GM10248 (cell line): ENCODE data around the gene BEST2.

Source experiments
- CTCF ChIA-PET: fragments of 300-600 bp; sonication (Branson Sonifier 250); formaldehyde crosslinking; extraction: SDS; loops from one replicate; lab custom pipeline; 2021; ENCODE audit warnings: antibody characterized with exemption; lab: Yijun Ruan, JAX
- POLR2A ChIA-PET: fragments of 350-650 bp; sonication (Branson Sonifier 250); formaldehyde crosslinking; extraction: SDS; loops from one replicate; lab custom pipeline; 2020; ENCODE audit warnings: antibody characterized with exemption; lab: Yijun Ruan, JAX
- DNase-seq: peaks from one replicate; pipeline ENCODE4 v3.0.0; 2012; ENCODE audit errors: extremely low spot score
- TF ChIP-seq, protein P1 (sequence below): IDR thresholded peaks from 2 replicates; pipeline ENCODE4 v1.5.1; 2012; ENCODE audit warnings: mild to moderate bottlenecking, low read depth; ENCODE audit errors: extremely low read depth, missing control alignments, control extremely low read depth

Gene BEST2

DNA sequence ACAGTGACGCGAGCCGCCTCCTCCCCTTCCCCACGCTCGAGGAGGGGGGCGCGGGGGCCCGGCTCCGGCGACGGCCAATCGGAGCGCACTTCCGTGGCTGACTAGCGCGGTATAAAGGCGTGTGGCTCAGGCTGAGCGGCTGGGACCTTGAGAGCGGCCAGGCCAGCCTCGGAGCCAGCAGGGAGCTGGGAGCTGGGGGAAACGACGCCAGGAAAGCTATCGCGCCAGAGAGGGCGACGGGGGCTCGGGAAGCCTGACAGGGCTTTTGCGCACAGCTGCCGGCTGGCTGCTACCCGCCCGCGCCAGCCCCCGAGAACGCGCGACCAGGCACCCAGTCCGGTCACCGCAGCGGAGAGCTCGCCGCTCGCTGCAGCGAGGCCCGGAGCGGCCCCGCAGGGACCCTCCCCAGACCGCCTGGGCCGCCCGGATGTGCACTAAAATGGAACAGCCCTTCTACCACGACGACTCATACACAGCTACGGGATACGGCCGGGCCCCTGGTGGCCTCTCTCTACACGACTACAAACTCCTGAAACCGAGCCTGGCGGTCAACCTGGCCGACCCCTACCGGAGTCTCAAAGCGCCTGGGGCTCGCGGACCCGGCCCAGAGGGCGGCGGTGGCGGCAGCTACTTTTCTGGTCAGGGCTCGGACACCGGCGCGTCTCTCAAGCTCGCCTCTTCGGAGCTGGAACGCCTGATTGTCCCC lies 39.9 kb downstream of the BEST2 start, which contains the start of gene JUNB:
Gene JUNB (plus strand): TSS at position 142 of the 706 bp plus-strand sequence. CDS start 286 bp downstream, at position 428.
- CTCF ChIA-PET: interaction anchor here (1.2 to 17.0 kb wide), 7 partner anchors 11 to 58 kb away, joined by 3 to 550 read pairs (median 5); partner anchors contain the start of genes HOOK2, RNASEH2A and THSD8
- TF ChIP-seq, protein P1, sequence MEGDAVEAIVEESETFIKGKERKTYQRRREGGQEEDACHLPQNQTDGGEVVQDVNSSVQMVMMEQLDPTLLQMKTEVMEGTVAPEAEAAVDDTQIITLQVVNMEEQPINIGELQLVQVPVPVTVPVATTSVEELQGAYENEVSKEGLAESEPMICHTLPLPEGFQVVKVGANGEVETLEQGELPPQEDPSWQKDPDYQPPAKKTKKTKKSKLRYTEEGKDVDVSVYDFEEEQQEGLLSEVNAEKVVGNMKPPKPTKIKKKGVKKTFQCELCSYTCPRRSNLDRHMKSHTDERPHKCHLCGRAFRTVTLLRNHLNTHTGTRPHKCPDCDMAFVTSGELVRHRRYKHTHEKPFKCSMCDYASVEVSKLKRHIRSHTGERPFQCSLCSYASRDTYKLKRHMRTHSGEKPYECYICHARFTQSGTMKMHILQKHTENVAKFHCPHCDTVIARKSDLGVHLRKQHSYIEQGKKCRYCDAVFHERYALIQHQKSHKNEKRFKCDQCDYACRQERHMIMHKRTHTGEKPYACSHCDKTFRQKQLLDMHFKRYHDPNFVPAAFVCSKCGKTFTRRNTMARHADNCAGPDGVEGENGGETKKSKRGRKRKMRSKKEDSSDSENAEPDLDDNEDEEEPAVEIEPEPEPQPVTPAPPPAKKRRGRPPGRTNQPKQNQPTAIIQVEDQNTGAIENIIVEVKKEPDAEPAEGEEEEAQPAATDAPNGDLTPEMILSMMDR: peak; percentile 11
- DNase-seq: peak; percentile 90
- POLR2A ChIA-PET: interaction anchor here (0.5 to 3.6 kb wide), 32 partner anchors 9 to 867 kb away, joined by 3 to 110 read pairs (median 4); partner anchors contain the start of genes CALR, GCDH, GET3 and MAN2B1

DNA sequence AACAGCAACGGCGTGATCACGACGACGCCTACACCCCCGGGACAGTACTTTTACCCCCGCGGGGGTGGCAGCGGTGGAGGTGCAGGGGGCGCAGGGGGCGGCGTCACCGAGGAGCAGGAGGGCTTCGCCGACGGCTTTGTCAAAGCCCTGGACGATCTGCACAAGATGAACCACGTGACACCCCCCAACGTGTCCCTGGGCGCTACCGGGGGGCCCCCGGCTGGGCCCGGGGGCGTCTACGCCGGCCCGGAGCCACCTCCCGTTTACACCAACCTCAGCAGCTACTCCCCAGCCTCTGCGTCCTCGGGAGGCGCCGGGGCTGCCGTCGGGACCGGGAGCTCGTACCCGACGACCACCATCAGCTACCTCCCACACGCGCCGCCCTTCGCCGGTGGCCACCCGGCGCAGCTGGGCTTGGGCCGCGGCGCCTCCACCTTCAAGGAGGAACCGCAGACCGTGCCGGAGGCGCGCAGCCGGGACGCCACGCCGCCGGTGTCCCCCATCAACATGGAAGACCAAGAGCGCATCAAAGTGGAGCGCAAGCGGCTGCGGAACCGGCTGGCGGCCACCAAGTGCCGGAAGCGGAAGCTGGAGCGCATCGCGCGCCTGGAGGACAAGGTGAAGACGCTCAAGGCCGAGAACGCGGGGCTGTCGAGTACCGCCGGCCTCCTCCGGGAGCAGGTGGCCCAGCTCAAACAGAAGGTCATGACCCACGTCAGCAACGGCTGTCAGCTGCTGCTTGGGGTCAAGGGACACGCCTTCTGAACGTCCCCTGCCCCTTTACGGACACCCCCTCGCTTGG lies 40.7 kb downstream of the BEST2 start:
- POLR2A ChIA-PET: interaction anchor here (0.7 to 3.6 kb wide), 26 partner anchors 9 to 146 kb away, joined by 3 to 110 read pairs (median 4); partner anchors contain the start of genes CALR, GCDH, GET3 and MAN2B1

GRCh38 chr19:12792853-12793289 lies 41.3 kb downstream of the BEST2 start:
- ChIA-PET CTCF (interaction anchor here (1.0 to 17.0 kb wide), 6 partner anchors 9 to 79 kb away, joined by 3 to 550 read pairs (median 4); partner anchors contain the start of genes HOOK2 and THSD8), POLR2A (interaction anchor here (1.0 to 3.6 kb wide), 13 partner anchors 9 to 145 kb away, joined by 3 to 110 read pairs (median 9); partner anchors contain the start of genes CALR, GCDH, GET3 and PRDX2)
- TF ChIP-seq, protein P1: no peak
- DNase-seq: no peak

More for the DNA sequence above, 40.7 kb downstream of the BEST2 start:
- no peak for DNase-seq
- CTCF ChIA-PET: interaction anchor here (1.2 to 17.0 kb wide), 8 partner anchors 10 to 58 kb away, joined by 3 to 550 read pairs (median 4); partner anchors contain the start of genes HOOK2, RNASEH2A and THSD8
- TF ChIP-seq, protein P1: no peak

DNA sequence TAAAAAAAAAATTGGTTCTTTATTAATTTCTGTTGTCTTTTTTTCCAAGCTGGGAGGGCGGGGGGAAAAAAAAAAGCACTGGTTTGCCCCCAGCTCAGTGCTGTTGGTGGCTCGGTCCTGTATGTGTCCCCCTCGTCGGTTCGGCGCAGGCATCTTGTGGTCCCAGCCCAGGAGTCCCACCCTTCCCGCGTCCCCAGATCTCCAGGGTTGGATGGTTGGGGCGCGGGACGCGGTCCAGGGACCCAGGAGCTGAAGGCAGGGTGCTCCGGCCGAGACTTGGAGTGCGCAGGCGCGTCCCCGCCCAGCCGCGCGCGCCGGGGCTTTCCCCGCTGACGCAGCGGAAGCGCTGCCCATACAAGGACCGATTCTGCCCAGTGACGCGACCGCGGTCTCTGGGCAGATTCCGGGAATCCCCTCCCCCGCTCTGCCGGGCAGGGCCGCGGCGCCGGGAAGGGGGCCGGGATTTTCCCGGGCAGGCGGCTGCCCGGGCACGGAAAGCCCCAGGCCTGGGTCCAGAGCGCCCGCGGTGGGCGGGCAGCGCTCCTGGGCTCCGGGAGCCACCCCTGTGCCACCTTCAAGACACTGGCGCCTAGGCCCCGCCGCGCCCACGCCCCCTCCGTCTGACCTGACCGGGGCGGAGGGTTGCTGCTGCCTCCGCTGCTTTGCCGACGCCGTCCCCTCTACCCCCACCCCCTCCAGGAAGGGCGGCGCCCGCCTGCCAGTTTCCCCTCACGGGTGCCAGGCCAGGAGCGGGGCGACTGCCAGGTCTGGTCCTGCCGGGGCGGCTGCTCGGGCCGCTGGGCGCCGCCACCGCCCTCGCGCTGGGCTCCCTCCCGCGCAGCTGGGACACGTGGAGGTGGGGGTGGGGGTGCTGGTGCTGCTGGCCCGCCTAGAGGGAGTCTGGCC lies 42.0 kb downstream of the BEST2 start:
- TF ChIP-seq, protein P1: no peak
- ChIA-PET POLR2A (interaction anchor here (0.6 to 3.6 kb wide), 9 partner anchors 11 to 145 kb away, joined by 3 to 110 read pairs (median 6); partner anchors contain the start of genes CALR, GCDH and RNASEH2A), CTCF (interaction anchor here (1.0 to 17.0 kb wide), 5 partner anchors 16 to 172 kb away, joined by 3 to 550 read pairs (median 4); partner anchors contain the start of gene HOOK2)
- peak; percentile 93 for DNase-seq

- CTCF ChIA-PET: interaction anchor here (1.3 to 17.0 kb wide), 5 partner anchors 17 to 171 kb away, joined by 4 to 550 read pairs (median 40); partner anchors contain the start of genes GET3 and HOOK2
- TF ChIP-seq, protein P1: no peak
- DNase-seq: no peak
- POLR2A ChIA-PET: interaction anchor here (0.6 to 2.0 kb wide), 5 partner anchors 12 to 471 kb away, joined by 3 to 5 read pairs (median 5); no protein-coding TSS in a partner anchor
Measured at GRCh38 chr19:12794196-12794941, 42.8 kb downstream of the BEST2 start.
